Measurements from ENCODE around the gene NEUROD1.
"Not testable (repeated sequence)": the region's sequence is repeated elsewhere in the genome, so short reads cannot be mapped to it uniquely, and the experiment has no call there.

Gene NEUROD1

DNA sequence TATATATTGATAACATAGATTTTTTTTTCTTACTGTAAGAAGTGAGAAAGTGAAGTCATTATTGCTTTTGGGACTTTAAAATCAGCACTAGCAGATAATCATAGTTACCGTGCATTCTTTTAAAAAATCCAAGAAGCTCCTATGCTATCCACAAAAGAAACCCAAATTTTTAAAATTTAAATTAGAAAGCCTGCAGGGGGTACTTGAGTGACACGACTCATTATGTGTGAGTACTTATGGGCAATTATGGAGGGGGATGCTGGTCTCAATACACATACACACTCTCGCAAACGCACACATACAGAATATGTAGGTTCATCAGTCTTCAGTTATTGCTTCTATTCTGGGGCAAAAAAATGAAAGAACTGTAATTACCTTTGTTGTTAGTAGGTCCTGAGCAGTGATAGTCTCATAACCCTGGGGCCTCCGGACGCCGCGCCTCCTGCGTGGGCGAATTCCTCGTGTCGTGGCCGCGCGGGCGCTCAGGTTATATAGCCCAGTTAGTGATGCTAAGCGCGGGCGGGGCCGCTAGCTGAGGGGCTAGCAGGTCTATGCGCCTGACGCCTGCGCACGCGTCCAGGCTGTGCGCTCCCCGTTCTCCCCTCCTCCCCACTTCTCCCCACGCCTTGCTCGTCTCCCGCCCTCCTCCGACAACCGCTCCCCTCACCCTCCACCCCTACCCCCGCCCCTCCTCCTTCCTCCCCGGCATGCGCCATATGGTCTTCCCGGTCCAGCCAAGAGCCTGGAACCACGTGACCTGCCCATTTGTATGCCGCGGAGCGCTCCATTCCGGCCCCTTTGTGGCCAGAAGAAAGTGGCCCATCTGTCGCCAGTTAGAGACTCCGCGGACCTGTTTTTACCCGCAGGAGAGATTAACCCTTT is at the start of gene NEUROD1:
Gene NEUROD1, minus strand, starts transcription at position 463 of the 882 bp plus-strand sequence. CDS start 1,657 bp downstream, outside the sequence.
- peak; percentile 99 for DNase-seq

GRCh38 chr2:181725476-181725875 is 45.2 kb upstream of the NEUROD1 start:
- DNase-seq = no peak

- DNase-seq = no peak
Observed at GRCh38 chr2:181724662-181725061, 44.3 kb upstream of the NEUROD1 start.

GRCh38 chr2:181723731-181724130 is 43.4 kb upstream of the NEUROD1 start:
- DNase-seq = no peak

GRCh38 chr2:181715033-181715630 is 34.8 kb upstream of the NEUROD1 start:
- DNase-seq = peak; percentile 94

- not testable (repeated sequence) for DNase-seq
Observed at GRCh38 chr2:181711051-181711450, 30.7 kb upstream of the NEUROD1 start.

DNA sequence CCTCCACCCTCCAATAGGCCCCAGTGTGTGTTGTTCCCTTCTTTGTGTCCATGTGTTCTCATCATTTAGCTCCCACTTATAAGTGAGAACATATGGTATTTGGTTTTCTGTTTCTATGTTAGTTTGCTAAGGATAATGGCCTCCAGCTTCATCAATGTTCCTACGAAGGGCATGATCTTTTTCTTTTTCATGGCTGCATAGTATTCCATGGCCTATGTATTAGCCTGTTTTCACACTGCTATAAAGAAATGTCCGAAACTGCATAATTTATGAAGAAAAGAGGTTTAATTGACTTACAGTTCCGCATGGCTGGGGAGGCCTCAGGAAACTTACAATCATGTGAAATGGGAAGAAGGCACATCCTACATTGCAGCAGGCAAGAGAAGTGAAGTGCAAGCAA is 22.2 kb upstream of the NEUROD1 start:
- DNase-seq = not testable (repeated sequence)

- DNase-seq = no peak
Observed at GRCh38 chr2:181698223-181698622, 17.9 kb upstream of the NEUROD1 start.

DNA sequence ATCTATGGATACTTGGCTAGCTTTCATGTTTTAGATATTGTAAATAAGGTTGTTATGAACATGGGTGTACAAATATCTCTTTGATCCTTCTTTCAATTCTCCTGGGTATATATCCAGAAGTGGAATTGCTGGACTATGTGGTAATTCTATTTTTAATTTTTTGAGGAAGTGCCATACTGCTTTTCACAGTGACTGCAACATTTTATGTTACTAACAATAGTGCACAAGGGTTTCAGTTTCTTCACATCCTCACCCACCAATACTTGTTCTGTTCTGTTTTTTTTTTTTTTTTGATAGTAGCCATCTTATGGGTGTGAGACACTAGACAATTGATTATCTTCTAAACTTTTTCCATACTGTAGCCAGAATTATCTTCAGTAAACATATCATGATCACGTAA is 17.3 kb upstream of the NEUROD1 start:
- no peak for DNase-seq

DNA sequence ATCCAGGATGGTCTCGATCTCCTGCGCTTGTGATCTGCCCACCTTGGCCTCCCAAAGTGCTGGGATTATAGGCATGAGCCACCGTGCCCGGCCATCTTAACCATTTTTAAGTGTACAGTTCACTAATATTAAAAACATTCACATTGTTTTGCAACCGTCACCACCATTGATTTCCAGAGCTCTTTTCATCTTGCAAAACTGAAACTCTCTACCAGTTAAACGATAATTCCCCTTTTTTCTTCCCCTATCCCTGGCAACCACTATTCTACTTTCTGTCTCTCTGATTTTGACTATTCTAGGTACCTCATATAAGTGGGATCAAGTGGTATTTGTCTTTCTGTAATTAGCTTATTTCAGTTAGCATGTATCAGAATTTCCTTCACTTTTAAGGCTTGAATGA is 16.8 kb upstream of the NEUROD1 start:
- DNase-seq = no peak

GRCh38 chr2:181694271-181694670 is 14.0 kb upstream of the NEUROD1 start:
- DNase-seq = no peak

DNA sequence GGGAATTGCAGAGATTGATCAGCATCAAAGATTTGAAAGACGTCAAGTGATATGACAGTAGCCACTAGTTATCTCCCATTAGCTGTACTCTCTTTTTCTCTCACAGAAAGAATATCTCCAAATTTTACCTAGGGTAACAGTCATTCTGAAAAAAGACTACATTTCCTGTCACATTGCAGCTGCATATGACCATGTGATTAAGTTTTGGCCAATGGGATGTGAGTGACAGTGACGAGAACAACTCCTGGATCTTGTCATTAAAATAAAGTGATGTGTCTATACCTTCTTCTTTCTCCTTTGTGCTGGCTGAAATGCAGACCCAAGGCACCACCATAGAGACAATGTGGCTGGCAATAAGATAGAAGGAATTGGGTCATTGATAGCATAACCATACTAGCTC is 10.5 kb upstream of the NEUROD1 start:
- DNase-seq = no peak

DNA sequence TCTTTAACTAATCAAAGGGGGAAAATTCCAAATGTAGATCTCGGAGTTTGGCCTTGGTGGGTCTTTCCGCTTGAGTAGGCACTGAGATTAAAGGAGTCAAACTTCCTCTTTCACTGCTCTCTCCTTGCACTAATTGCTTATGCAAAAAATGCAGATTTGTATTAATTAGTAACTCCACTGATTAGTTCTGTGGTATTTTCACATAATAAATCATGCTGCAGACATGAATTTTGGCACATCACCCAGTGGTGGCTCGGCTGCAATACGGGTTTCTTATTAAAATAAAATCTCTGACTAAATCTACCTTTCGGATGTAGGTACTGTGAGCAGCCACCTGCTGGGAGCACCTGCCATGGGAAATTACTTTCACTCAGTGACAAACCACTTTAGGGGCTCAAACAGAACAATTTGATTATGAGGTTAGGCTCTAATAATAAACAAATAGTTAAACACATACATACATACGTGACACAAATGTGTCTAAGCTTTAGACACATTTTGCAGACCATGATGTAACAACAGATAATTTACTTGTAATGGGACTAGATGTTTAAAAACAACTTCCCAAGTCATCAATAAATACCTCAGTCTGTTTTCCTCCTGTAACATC is 6.4 kb upstream of the NEUROD1 start:
- DNase-seq = peak; percentile 77

GRCh38 chr2:181685150-181685688 is 4.9 kb upstream of the NEUROD1 start:
- no peak for DNase-seq

DNA sequence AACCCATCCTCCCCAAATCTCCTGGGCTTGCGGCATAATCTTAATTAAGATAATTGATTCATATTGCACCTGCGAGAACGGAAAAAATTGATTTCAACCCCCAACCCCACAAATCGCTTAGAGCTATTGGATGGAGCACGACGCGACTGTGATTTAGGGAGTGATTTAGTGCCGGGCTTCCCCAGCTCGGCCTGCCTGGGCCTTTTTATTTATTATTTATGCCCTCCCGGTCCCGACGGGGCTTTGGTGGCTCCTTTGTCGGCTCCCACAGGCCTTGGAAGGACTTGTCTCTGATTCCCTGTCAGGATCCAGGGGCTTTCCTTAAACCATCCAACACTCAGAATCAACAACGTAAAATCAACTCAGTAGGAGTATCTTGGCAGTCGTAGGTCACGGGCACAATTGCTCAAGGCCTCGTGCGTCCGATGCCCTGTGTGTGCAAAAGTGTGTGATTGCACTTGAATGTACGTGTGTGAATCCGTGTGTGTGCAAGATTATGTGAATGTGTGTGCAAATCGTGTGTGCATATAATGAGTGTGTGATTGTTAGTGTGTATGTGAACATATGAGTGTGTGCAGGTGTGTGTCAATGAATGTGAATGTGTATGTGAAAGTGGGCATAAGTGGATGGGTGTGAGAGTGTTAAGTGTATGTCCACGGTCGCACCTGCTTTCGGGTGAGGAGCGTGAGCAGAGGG is 4.3 kb upstream of the NEUROD1 start:
- DNase-seq = no peak

DNA sequence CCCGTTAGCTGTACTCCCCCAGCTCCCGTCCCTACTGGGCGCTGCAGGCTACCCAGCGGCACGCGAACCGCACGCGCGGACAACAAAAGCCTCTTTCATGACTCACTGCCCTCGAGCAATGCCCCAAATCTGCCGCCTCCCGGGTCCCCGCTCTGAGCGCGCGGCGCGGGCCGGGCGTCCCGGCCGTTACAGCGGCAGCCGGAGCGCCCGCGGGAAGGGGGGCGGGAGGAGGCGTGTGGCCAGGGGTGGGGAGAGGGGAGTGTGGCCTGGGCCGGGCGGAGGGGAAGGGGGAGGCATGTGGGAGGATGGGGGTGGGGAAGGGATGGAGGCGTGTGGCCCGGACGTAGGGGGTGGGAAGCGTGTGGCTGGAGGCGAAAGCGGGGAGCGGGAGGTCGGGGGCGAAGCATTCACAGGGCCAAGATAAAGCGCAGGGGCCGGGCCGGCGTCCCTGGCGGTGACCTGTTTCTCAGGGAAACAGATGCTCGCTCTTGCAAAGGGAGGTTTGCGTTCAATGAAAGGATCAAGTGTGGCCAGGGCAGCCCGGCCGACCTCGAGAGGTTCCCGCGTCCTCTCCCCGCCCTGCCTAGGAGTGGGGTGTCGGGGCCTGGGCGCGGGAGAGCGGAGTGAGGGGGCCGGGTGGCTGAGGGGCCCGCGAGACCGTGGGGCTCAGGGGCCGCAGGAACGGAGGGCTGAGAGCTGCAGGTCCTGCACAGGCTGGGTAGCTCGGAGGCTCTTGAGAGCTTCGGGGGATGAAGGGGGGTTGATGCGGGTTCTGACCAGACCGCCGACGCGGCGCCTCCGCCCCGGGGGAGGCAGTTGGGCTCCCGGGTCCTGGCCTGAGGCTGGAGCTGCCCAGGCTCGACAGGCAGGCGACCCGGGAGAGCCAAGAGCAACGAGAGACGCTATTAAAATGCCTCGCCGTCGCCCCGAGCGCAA is 3.5 kb upstream of the NEUROD1 start:
- no peak for DNase-seq

DNA sequence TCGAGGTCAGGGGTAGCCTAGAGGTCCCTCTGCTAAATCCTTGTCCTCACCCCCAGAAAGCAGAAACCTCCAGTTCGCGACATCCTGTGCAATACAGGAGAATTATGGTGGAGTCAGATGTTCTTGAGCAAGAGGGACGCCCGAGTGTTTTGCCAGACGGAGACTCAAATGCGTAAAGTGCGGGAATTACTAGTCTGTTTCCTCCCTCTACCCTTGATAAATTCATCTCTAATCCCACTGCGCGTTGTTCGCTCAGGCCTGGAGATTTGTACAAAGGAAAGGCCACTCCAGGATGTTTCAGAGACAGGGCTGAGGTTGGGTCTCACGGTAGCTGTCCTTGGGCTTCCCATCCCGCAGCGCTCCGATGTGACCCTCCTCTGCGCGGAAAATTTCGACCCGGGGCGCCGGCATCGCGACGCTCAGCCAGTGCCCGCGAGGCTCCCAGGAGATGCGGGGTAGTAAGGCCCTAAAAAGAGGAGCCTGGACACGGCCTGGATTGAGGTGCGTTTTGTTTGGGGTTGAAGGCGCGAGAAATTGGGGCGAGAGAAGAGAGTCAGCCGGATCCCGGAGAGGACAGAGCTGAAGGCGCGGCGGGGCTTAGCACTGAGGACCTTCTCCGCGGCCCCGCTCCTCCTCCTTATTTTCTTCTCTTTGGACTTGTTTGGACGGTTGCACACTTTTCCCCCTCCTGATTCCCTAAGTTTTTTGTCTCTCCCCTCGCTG is 2.6 kb upstream of the NEUROD1 start:
- no peak for DNase-seq

DNA sequence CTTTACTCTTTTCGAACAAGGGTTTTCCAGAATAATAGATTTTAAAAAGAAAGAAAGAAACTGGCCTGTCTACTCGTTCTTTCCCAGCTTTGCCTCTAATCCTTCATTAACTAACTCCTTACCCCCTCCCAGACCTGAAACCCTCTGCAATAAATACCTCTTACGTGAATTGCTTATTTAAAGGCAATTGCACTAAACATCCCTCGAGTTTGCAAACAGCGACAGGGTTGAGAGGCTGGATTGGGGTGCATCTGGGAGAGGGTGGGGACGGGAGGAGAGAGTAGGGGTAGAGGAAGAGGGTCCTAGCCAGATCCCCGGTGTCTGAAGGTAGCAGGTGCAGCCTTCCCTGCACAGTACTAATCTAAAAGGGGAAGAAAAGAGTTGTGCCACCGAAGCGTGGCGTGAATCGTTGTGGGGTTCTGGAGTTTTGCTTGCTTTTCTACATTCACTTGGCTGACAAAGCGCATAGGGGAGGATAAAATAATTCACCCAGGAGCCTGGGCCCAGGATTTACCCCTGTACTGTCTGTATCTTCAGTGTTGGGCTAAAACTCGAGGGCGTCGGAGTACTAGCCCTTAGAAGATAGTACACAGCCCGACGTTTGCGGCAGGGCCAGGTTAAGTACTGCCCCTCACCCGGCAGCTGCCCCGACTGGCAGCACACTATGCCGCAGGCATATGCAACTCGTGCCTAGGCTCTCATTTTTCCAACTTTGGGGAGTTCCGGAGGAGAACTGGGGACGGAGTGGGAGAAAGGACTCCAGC is 1.9 kb upstream of the NEUROD1 start:
- no peak for DNase-seq

DNA sequence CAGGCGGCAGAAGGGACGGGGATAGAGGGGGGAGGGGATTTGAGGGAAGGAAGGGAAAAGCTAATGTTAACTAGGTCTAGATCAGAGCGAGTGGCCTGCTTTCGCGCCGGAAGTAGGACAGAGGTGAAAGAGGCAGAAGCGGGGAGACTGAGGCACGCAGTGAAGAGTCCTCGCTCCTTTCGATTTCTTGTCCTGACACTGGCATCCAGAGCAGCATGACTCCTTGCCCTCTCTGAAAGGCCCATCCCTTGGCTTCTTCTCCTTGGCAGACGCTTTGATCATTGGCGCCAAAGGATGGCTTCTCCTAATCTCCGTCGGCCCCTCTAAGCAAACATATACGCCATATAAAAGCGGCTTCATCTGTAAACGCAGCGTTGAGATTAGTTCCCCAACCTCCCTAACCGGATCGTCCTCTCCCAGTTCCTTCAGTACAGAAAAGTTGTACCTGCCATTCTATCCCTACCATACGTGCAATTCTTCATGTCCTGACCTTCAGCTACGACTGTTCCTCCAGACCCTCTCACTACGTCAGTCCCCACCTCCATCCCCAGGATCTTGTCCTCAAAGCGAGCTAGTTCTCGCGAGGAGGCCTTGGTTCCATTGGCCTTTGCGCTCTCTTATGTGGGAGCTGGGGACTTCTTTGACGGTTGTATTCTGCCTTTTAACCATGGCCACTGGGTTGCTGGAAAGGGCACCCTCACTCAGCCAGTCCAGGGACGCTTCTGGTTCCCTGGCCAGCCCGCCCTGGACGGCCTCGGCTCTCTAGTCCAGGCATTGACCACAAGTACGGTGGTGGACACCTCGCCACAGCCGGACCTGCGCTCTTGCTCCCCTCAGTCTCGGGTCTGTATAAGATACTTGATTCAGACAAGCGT is 857 bp upstream of the NEUROD1 start:
- DNase-seq = no peak

Data from NCI-H2171 treated with DMSO at 0.1 percent for 48 hours (cell line).